Measurements from ENCODE around the gene ZNF423. TPM values are rescaled to one million over a fixed set of nuclear protein-coding genes. Genes with fewer than 3 reads are reported as not detected.

ZNF423 gene
- polyA plus RNA-seq, 1 of the 3 experiments (the other 2 are of a cell fraction) = 1.2 TPM

DNA sequence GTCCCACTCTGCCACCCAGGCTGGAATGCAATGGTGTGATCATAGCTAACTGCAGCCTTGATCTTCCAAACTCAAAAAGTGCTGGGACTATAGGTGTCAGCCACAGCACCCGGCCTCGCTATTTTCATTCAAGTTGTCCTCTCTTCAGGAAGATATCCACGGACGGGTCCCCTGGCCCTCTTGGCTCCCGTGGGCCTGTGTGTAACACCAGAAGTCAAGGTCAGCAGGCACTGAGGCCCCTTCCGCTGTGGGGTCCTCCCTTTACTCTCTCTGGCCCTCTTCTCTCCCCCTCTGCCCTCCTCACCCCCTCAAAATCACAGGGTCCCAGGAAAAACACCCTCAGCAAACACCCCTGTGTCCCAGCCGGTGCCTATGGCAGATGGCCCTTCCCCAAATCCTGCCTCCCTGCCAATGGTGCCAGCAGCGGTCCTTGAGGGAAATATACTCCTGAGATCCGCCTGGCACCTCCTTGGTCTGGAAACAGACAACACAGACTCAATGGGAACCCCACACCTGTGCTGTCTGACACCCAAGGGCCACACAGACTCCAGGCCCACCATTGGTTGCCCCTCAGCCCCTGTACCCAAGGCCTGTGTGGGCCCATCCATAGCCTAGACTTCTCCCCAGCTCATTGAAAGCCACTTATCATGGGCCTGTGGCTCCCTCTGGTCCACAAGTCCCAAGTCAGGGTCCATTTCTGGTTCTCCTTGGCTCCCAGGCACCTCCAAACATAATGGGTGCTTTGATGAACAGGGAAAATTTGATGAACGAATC, 221.5 kb downstream of the ZNF423 start:
- Histone ChIP-seq H3K27me3 (ENCODE audit: insufficient read depth) (no peaks in the 10 kb centered on the region), H3K9ac (no peak overlapping the region), H4K20me1 (ENCODE audit: insufficient read depth) (no peaks in the 10 kb centered on the region), H3K4me1 (ENCODE audit: control insufficient read depth in 1 of 2, insufficient read depth in 2 of 2, low read depth in 1 of 2, low read length in 1 of 2) (peaks cover 11 to 60% of the 10 kb centered on the region in 2 experiments; a peak in 3 of 4 replicates), H3K36me3 (replicated peaks in 1 of 2; ENCODE audit: control insufficient read depth in 1 of 2, insufficient read depth in 2 of 2, low read length in 1 of 2) (peaks cover 0 to 3% of the 10 kb centered on the region in 2 experiments), H3K79me2 (ENCODE audit: insufficient read depth) (no peaks in the 10 kb centered on the region), H3K9me3 (no peaks in the 10 kb centered on the region), H2AFZ (ENCODE audit: low read depth) (no peak overlapping the region), H3K4me3 (ENCODE audit: low read depth in 2 of 2, low read length in 1 of 2) (no peak overlapping the region), H3K27ac (ENCODE audit: low read depth in 2 of 2, low read length in 1 of 2) (peak overlapping the region in 1 of 2 experiments; percentile 8; a peak in 1 of 4 replicates), H3F3A (replicated peaks; ENCODE audit: insufficient read depth) (no peaks in the 10 kb centered on the region), H3K4me2 (no peak overlapping the region), H3K9me2 (no peaks in the 10 kb centered on the region)
- 54% methylated on average over 7 of the region's 10 CpGs for WGBS (ENCODE audit: low lambda C conversion rate)
- CTCF ChIA-PET = interaction anchor here (1.4 kb wide), 1 partner anchor 223 kb away, joined by 3 read pairs; no protein-coding TSS in a partner anchor
- TF ChIP-seq, protein P1, sequence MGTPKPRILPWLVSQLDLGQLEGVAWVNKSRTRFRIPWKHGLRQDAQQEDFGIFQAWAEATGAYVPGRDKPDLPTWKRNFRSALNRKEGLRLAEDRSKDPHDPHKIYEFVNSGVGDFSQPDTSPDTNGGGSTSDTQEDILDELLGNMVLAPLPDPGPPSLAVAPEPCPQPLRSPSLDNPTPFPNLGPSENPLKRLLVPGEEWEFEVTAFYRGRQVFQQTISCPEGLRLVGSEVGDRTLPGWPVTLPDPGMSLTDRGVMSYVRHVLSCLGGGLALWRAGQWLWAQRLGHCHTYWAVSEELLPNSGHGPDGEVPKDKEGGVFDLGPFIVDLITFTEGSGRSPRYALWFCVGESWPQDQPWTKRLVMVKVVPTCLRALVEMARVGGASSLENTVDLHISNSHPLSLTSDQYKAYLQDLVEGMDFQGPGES (IDR thresholded peaks at IDR 0.05; ENCODE audit: low read depth, low read length) = no peak
- no peak for TF ChIP-seq RXRA (IDR thresholded peaks at IDR 0.05; ENCODE audit: borderline replicate concordance, low read depth)
- TF ChIP-seq, protein P2, sequence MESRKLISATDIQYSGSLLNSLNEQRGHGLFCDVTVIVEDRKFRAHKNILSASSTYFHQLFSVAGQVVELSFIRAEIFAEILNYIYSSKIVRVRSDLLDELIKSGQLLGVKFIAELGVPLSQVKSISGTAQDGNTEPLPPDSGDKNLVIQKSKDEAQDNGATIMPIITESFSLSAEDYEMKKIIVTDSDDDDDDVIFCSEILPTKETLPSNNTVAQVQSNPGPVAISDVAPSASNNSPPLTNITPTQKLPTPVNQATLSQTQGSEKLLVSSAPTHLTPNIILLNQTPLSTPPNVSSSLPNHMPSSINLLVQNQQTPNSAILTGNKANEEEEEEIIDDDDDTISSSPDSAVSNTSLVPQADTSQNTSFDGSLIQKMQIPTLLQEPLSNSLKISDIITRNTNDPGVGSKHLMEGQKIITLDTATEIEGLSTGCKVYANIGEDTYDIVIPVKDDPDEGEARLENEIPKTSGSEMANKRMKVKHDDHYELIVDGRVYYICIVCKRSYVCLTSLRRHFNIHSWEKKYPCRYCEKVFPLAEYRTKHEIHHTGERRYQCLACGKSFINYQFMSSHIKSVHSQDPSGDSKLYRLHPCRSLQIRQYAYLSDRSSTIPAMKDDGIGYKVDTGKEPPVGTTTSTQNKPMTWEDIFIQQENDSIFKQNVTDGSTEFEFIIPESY (IDR thresholded peaks at IDR 0.05; ENCODE audit: borderline replicate concordance, low read depth) = no peak
- TF ChIP-seq NFIC (IDR thresholded peaks at IDR 0.05; ENCODE audit: borderline replicate concordance) = no peak
- TF ChIP-seq EZH2phosphoT487 (IDR thresholded peaks at IDR 0.05; ENCODE audit: borderline replicate concordance, low read depth) = no peak
- no peak for TF ChIP-seq NRF1 (IDR thresholded peaks at IDR 0.05; ENCODE audit: low read depth, low read length)
- TF ChIP-seq FOXJ3 (CRISPR knock-in tag; IDR thresholded peaks at IDR 0.05) = no peak
- no peak for TF ChIP-seq TCF12 (IDR thresholded peaks at IDR 0.05)
- DNase-seq = no peak
- POLR2A ChIA-PET = no interaction called here

DNA sequence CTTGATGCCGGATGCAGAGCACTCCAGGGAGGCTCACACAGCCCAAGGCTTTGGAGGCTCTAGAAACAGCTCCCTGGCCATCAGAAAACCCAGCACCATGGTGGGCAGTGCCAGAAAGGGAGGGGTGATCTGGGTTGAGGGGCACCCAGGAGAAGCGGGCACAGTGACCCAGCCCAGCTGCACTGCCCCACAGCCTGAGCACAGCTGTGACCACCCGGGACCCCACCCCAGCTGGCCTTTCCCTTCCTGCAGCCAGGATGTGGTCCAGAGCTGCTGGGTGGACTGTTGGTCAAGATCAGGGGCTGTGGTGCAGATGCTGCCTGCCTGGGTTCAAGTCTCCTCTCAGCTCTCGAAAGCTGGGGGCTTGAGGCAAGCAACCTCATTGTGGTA, 223.1 kb downstream of the ZNF423 start:
- peaks cover 0 to 3% of the 10 kb centered on the region in 2 experiments for H3K36me3 ChIP-seq (replicated peaks in 1 of 2; ENCODE audit: control insufficient read depth in 1 of 2, insufficient read depth in 2 of 2, low read length in 1 of 2)
- WGBS (ENCODE audit: low lambda C conversion rate) = 46% methylated on average over 2 of the region's 4 CpGs
- DNase-seq = no peak
- no peak overlapping the region for H2AFZ ChIP-seq (ENCODE audit: low read depth)
- H3K4me3 ChIP-seq (ENCODE audit: low read depth in 2 of 2, low read length in 1 of 2) = no peak overlapping the region
- H3K27me3 ChIP-seq (ENCODE audit: insufficient read depth) = no peaks in the 10 kb centered on the region
- H4K20me1 ChIP-seq (ENCODE audit: insufficient read depth) = no peaks in the 10 kb centered on the region
- ChIA-PET POLR2A (no interaction called here), CTCF (interaction anchor here (1.0 kb wide), 1 partner anchor 14 kb away, joined by 3 read pairs; no protein-coding TSS in a partner anchor)
- H3K9me2 ChIP-seq = no peaks in the 10 kb centered on the region
- no peaks in the 10 kb centered on the region for H3F3A ChIP-seq (replicated peaks; ENCODE audit: insufficient read depth)
- H3K27ac ChIP-seq (ENCODE audit: low read depth in 2 of 2, low read length in 1 of 2) = peak overlapping the region in 1 of 2 experiments; percentile 36; a peak in 1 of 4 replicates
- no peaks in the 10 kb centered on the region for H3K9me3 ChIP-seq
- TF ChIP-seq JUND (IDR thresholded peaks at IDR 0.05) (no peak), POLR2AphosphoS5 (IDR thresholded peaks at IDR 0.05; ENCODE audit: low read depth, low read length) (no peak), FOSL2 (IDR thresholded peaks at IDR 0.05; ENCODE audit: borderline replicate concordance, low read depth) (no peak), RXRA (IDR thresholded peaks at IDR 0.05; ENCODE audit: borderline replicate concordance, low read depth) (no peak)
- TF ChIP-seq, protein P1 (IDR thresholded peaks at IDR 0.05; ENCODE audit: low read depth, low read length) = no peak
- TF ChIP-seq, protein P3, sequence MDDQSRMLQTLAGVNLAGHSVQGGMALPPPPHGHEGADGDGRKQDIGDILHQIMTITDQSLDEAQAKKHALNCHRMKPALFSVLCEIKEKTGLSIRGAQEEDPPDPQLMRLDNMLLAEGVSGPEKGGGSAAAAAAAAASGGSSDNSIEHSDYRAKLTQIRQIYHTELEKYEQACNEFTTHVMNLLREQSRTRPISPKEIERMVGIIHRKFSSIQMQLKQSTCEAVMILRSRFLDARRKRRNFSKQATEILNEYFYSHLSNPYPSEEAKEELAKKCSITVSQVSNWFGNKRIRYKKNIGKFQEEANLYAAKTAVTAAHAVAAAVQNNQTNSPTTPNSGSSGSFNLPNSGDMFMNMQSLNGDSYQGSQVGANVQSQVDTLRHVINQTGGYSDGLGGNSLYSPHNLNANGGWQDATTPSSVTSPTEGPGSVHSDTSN (IDR thresholded peaks at IDR 0.05) = no peak
- H3K4me2 ChIP-seq = no peak overlapping the region
- H3K4me1 ChIP-seq (ENCODE audit: control insufficient read depth in 1 of 2, insufficient read depth in 2 of 2, low read depth in 1 of 2, low read length in 1 of 2) = peaks cover 11 to 44% of the 10 kb centered on the region in 2 experiments; a peak in 2 of 4 replicates
- no peak overlapping the region for H3K9ac ChIP-seq
- H3K79me2 ChIP-seq (ENCODE audit: insufficient read depth) = no peaks in the 10 kb centered on the region
